ENCODE results near the gene RECQL5. TPM values are rescaled to one million over a fixed set of nuclear protein-coding genes. Genes with fewer than 3 reads are reported as not detected.

RECQL5 gene
- total RNA-seq, 1 experiment from 2014 or later: 40.0 TPM

- H2BK15ac ChIP-seq (ENCODE audit: low read depth, low read length): no peak overlapping the region
- no peak for DNase-seq
- peaks cover 0 to 15% (median 2%) of the 10 kb centered on the region in 3 experiments; a peak in 4 of 7 replicates for H3K36me3 Mint-ChIP-seq (ENCODE audit: insufficient read depth in 1 of 3, low read depth in 3 of 3)
- no peak overlapping the region for H3K56ac ChIP-seq (ENCODE audit: insufficient read length, low read depth, low read length)
- no peak overlapping the region for H4K5ac ChIP-seq (ENCODE audit: insufficient read length, low read depth, low read length)
- no peaks in the 10 kb centered on the region for H3K79me2 ChIP-seq (ENCODE audit: insufficient read depth, low read length)
- H3K27me3 Mint-ChIP-seq (ENCODE audit: low read depth): no peaks in the 10 kb centered on the region
- no peak overlapping the region for H2BK12ac ChIP-seq (ENCODE audit: insufficient read length, low read depth, low read length)
- no CpG with 5 or more reads among the region's 6 CpGs for WGBS (ENCODE audit: extremely low coverage, insufficient read length, low lambda C conversion rate)
- no peak for TF ChIP-seq CTCF (conservative IDR thresholded peaks at IDR 0.05)
- peaks cover 4 to 5% of the 10 kb centered on the region in 2 experiments for H3K4me1 Mint-ChIP-seq
- H3K79me1 ChIP-seq (ENCODE audit: insufficient read depth, low read depth, low read length, poor library complexity, severe bottlenecking): no peaks in the 10 kb centered on the region
- no peak overlapping the region for H2AK5ac ChIP-seq (ENCODE audit: insufficient read length, low read length)
- no peak overlapping the region for H3K4ac ChIP-seq (ENCODE audit: low read depth, low read length)
- no peak overlapping the region for H2BK20ac ChIP-seq (ENCODE audit: low read depth, low read length, poor library complexity, severe bottlenecking)
- H2BK120ac ChIP-seq (ENCODE audit: low read depth, low read length, poor library complexity, severe bottlenecking): no peak overlapping the region
- no peak overlapping the region for H3K9ac ChIP-seq (ENCODE audit: extremely low read depth, insufficient read length, low read length)
- H3T11ph ChIP-seq (ENCODE audit: low read length): no peak overlapping the region
- no peak overlapping the region for H2AFZ ChIP-seq (ENCODE audit: low read length)
- H3K4me1 ChIP-seq (ENCODE audit: insufficient read depth, low read length): no peaks in the 10 kb centered on the region; the same call in 1 of the 2 replicates
- H3K4me3 Mint-ChIP-seq: no peak overlapping the region
- H3K23ac ChIP-seq (ENCODE audit: insufficient read length, low read depth, low read length): no peak overlapping the region
- no peak overlapping the region for H4K8ac ChIP-seq (replicated peaks; ENCODE audit: insufficient read length, low read depth, low read length)
- H4K91ac ChIP-seq (ENCODE audit: insufficient read length, low read depth, low read length): no peak overlapping the region
- no peaks in the 10 kb centered on the region for H3K9me3 ChIP-seq (ENCODE audit: control insufficient read depth, low read depth, low read length)
- H3K27ac ChIP-seq (ENCODE audit: insufficient read length, low read depth, low read length): no peak overlapping the region
- H3K23me2 ChIP-seq (ENCODE audit: insufficient read length, low read depth, low read length, poor library complexity, severe bottlenecking): no peaks in the 10 kb centered on the region
- no peaks in the 10 kb centered on the region for H4K20me1 ChIP-seq (ENCODE audit: control insufficient read depth, insufficient read depth, insufficient read length)
- no peak overlapping the region for H2BK5ac ChIP-seq (ENCODE audit: insufficient read length, low read length)
- no peaks in the 10 kb centered on the region for H3K27me3 ChIP-seq (ENCODE audit: insufficient read depth, low read length)
- H3K27ac Mint-ChIP-seq: peak overlapping the region in 2 of 3 experiments; percentile 64 to 90; a peak in 3 of 7 replicates
- H3K18ac ChIP-seq (ENCODE audit: insufficient read length, low read depth, low read length): no peak overlapping the region
- no peak overlapping the region for H3K4me2 ChIP-seq (ENCODE audit: insufficient read depth, insufficient read length, low read length)
- H3K14ac ChIP-seq (ENCODE audit: insufficient read depth, low read length): no peak overlapping the region
- no peaks in the 10 kb centered on the region for H3K9me3 Mint-ChIP-seq
Measured at GRCh38 chr17:75628425-75628824, 38.5 kb downstream of the RECQL5 start.

All from H9 (cell line).